D721Med (cell line): ENCODE results near the gene SLAMF1.
"Not testable (repeated sequence)": the region's sequence is repeated elsewhere in the genome, so short reads cannot be mapped to it uniquely, and the experiment has no call there.

Source experiments
- DNase-seq: peaks from one replicate; pipeline ENCODE4 v3.0.0; 2011; ENCODE audit warnings: low spot score; ENCODE audit not compliant: insufficient read length
- FAIRE-seq: peaks from 2 replicates; lab custom pipeline; 2011; peaks lifted over from hg19 to GRCh38; lab: Jason Lieb, UNC
- TF ChIP-seq, protein P1 (sequence below): IDR thresholded peaks from 2 replicates; pipeline ENCODE4 v1.5.1; 2012; ENCODE audit warnings: mild to moderate bottlenecking, control low read depth; ENCODE audit not compliant: insufficient read depth; ENCODE audit errors: missing control alignments

The SLAMF1 gene, protein sequence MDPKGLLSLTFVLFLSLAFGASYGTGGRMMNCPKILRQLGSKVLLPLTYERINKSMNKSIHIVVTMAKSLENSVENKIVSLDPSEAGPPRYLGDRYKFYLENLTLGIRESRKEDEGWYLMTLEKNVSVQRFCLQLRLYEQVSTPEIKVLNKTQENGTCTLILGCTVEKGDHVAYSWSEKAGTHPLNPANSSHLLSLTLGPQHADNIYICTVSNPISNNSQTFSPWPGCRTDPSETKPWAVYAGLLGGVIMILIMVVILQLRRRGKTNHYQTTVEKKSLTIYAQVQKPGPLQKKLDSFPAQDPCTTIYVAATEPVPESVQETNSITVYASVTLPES

DNA sequence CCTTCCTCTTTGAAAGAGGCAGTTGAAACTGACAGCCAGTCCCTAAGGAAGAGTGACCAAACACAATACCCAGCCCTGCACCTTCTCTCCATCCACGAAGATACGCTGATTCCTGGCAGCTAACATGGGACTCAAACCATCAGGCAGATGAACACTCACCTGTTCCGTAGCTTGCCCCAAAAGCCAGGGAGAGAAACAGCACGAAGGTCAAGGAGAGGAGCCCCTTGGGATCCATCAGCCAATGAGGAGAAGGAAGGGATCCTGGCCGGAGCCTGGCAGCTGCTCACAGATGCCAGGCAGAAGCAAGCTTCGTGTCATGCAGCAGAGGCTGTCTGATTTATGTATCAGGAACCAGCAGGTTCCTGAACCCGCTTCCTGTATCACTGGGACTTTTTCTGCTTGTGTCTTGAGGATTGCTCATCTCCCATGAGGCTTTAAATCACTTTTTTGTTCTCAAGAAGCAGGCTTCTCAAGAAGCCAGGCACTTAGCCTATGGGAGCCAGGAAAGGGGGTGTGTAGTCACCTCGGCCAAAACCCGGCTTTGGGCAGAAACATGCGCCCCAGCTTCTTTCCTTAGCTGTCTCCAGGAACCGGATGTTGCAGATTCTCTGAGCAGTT, at the start of gene SLAMF1:
Gene SLAMF1 (minus strand): TSS at position 334 of the 618 bp plus-strand sequence. CDS start 99 bp downstream, at position 235.
- FAIRE-seq = no peak
- TF ChIP-seq, protein P1, sequence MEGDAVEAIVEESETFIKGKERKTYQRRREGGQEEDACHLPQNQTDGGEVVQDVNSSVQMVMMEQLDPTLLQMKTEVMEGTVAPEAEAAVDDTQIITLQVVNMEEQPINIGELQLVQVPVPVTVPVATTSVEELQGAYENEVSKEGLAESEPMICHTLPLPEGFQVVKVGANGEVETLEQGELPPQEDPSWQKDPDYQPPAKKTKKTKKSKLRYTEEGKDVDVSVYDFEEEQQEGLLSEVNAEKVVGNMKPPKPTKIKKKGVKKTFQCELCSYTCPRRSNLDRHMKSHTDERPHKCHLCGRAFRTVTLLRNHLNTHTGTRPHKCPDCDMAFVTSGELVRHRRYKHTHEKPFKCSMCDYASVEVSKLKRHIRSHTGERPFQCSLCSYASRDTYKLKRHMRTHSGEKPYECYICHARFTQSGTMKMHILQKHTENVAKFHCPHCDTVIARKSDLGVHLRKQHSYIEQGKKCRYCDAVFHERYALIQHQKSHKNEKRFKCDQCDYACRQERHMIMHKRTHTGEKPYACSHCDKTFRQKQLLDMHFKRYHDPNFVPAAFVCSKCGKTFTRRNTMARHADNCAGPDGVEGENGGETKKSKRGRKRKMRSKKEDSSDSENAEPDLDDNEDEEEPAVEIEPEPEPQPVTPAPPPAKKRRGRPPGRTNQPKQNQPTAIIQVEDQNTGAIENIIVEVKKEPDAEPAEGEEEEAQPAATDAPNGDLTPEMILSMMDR = no peak
- DNase-seq = no peak

DNA sequence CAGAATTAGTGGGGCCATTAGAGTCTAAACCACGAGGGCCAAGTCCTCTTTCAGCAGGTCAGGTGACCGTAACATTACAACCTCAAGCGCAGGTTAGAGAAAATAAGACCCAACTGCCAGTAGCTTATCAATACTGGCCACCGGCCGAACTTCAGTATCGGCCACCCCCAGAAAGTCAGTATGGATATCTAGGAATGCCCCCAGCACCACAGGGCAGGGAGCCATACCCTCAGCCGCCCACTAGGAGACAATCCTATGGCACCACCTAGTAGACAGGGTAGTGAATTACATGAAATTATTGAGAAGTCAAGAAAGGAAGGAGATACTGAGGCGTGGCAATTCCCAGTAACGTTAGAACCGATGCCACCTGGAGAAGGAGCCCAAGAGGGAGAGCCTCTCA, 45.5 kb upstream of the SLAMF1 start:
- FAIRE-seq, DNase-seq: not testable (repeated sequence)

DNA sequence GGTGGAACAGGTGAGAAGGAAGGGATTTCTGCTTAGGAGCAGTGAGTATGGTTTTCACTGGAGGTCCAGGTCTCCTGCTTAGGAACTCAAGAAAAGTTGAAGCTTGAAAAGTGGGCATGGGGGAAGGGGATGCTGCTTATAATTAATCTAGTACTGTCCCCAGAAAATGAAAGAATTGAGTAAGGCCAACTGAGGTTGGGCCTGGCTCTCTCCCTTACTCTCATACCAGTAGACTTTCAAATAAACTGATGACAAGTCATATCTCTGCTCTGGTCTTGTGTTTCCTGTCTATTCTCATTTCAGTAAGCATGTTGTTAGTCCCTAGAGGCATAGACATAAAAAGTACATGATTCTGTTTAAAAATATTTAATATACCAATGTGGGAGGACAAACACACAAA, 38.4 kb upstream of the SLAMF1 start:
- DNase-seq (no peak), FAIRE-seq (no peak)
- TF ChIP-seq, protein P1 = no peak

DNA sequence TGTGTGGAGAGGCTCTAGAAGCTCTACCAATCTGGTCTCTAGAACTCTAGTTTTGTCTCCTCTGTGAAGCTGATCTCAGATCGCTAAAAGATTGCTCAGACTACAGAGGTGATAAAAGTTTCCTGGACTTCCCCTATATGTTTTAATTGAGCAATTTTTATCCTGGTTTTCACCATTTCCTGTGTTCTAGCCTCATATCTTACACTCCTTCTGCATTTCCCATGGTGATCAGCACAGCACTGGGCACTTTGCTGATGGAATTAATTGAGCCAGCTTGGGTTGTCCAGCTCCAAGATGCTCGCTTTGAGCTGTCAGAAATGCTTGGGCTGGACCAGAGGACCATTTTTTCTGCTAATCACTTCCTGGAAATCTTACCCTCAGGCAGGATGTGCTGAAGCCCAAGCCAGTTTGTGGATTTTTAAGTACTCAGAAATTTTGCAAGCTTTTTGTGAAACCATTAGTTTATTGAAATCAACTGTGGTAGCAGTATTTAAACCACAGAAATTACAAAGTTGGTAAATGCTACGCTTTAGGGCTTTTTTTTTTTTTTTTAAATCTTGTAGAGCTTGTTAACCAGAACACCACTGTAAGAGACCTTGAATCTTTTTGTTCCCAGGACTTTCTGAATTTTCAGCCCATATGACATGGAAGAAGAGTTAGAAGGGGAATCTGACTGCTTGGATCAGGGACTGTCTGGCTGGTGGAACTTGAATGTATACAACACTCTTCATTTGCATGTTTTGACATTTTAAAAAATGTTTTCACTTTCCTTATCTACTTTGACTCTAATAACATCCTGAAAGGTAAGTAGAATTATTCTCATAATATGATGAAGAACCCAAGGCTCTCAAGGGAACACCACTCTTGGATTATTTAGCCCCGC, 36.4 kb upstream of the SLAMF1 start:
- DNase-seq (no peak), FAIRE-seq (no peak)
- TF ChIP-seq, protein P1 = no peak

DNA sequence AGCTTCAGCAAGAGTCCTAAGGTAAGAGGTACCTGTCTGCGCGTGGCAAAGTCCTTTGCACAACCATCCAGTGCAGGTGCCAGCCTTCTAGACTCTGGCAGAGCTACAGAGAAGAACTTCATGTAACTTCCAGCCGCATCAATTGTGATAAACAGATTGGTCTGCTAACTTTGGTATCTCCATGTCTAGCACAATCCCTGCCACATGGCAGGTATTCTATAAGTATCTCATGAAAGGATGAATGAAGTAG, 35.0 kb upstream of the SLAMF1 start:
- TF ChIP-seq, protein P1 = no peak
- no peak for FAIRE-seq
- no peak for DNase-seq

DNA sequence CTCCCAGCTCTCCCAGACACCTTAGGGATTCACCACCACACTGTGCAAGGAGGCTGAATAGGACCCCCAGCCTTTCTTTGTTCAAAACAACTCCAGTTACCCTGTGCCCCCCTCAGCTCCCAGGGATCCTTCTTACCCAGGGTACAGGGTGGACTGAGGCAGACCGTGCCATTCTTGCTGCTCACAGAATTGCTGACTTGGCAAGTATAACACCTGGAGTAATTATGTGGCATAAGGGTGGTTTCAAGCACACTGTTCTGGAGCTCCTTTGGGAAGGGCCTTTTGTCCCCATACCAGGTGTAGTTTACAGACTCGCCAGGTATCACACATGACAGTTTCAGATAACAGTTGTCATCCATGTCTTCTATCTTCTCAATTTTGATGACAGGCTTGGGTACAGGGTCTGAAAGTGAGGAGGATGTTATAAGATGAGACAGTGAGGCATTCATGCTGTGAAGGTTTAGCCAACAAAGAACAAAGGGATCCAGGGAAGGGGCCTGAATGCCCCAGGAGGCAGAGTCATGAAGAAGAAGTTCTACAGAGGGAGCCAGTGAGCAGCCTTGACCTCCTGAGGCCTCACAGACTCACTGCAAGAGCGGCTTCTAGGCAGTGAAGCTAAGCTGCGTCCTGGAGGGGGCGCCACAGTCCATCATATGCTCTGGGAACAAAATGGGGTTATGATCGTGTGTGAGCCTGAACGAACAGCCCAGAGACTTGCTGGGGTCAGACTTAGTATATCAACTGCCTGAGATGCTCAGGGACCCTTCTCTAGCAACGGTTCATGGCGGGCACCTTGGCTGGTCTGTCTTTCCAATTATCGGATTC, 34.4 kb upstream of the SLAMF1 start:
- FAIRE-seq (no peak), DNase-seq (no peak)
- TF ChIP-seq, protein P1 = peak; percentile 73

DNA sequence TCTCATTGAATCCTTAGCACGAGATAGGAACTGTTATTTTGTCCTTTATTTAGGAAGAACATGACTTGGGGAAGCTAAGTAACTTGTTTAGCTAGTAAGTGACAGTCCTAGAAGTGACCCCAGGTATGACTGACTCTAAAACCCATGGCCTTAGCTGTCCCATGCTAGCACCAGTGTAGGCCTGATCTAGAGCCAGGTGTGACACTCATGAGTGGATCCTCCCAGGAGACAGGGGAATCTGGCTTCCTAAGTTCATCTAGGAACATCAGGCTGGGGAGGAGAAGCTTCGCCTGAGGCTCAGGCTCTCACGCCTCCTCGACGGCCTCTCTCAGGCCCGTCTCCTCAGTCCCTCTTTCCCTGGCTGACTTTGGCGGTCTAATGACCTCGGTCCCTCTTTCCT, 33.6 kb upstream of the SLAMF1 start:
- FAIRE-seq (no peak), DNase-seq (no peak)
- TF ChIP-seq, protein P1 = no peak
